Left colon (tissue), 2 donors: ENCODE results near the gene UMOD. TPM values are rescaled to one million over a fixed set of nuclear protein-coding genes. Genes with fewer than 3 reads are reported as not detected.

Experiments
- ATAC-seq: fragments of 200-7000 bp; cut with Tn5 transposase; one replicate; pipeline ENCODE4 v1.9.1; 2020; ENCODE audit warnings: mild to moderate bottlenecking, moderate library complexity
- DNase-seq, 2 donors: peaks; one replicate each; pipeline ENCODE4 v3.0.0-alpha.2; 2020
- intact Hi-C, 2 donors: fragments of 100-400 bp; cut with DNase I in 1 of 2; cut with micrococcal nuclease in 1 of 2; formaldehyde crosslinking; loops; one replicate each; pipeline versions ENCODE4 v1.11.2 to v1.14.0; 2022; cut with DNase I, micrococcal nuclease
- total RNA-seq, 2 donors: library from RNA; stranded (reverse); fragmentation: NEBNext Ultra II Directional; extraction: Animal tissue kit (Norgen Biotek cat#: 25700); gene quantifications; one replicate each; pipeline ENCODE4 v1.2.1, GENCODE V29; 2021
- donor health status: DM: no; HTN: no; CAD: no.
- donor health status: DM: yes; HTN: yes; CAD: no.

UMOD gene
- total RNA-seq, 2 donors from 2014 or later, result not detected

DNA sequence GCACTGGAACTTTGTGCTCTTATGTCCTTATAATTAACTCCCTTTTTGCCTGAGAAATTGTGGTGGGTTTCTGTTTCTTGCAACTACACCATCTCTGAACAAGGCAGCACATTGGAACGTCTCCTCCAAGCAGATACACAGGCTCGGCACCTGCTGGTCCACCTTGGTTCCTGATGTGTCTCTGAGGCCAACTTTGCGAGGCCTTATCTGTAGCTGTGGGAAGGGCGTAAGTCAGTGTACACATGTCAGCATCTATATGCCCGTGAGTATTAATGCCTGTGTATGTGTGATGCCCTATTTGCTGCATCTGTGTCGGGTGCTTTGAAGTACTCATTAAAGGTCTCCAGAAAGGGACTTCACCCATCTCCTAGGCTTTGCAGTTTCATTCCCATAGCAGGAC, 42.7 kb downstream of the UMOD start:
- intact Hi-C loops, result no loop called here
- DNase-seq (no peak), ATAC-seq (no peak)

DNA sequence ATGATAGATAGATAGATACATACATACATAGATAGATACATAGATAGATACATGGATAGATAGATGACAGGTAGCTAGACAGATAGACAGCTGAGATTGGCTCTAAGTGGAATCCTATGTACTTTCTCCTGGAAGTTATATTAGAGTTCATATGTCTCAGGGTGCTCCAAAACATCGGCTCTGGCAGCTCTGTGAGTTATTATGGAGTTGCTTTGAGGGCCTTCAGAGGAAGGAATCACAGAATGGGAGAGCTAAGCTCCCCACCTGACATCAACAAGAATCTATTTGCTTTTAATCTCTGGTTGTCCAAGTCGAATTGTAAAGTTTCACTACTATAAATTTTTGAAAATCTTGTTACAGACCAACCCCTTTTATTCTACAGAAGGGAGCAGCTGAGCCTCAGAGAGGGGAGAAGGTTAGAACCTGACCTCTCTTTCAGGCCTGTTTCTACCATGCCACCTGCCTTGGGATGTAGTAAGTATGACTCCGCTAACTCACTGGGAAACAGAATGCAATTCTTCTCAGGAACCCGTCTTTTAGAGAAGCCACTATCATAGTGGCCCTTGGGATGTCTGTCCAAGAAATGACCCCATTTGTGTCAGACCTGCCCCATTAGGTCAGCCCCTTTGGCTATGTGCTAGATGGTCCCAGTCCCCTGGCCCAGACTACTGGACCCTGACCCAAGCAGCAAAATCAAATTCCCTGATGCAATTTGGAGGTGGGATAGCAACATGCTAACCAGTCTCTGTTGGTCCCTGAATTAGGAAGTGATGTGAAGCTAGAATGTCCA, 43.5 kb downstream of the UMOD start:
- intact Hi-C loops, result no loop called here
- DNase-seq, result no peak
- no peak for ATAC-seq

DNA sequence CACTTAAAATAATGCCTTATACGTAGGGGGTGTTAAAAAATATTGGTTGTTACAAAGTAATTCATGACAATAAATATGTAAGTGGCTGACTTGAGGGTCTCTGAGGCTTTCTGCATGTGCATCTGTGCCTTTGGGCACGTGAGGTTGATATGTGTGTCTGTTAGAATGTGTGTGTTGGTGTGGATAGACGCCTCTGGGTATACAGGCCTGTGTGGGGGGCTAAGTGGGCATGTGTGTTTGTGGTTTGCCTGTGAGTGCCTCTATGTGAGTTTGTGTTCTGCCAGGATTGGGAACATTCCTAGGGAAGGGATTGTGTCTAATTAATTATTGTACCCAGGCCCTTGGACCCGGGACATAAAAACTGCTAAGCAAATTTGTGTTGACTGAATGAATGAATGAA, 44.2 kb downstream of the UMOD start:
- no peak for DNase-seq
- ATAC-seq, result no peak
- intact Hi-C loops, result no loop called here

DNA sequence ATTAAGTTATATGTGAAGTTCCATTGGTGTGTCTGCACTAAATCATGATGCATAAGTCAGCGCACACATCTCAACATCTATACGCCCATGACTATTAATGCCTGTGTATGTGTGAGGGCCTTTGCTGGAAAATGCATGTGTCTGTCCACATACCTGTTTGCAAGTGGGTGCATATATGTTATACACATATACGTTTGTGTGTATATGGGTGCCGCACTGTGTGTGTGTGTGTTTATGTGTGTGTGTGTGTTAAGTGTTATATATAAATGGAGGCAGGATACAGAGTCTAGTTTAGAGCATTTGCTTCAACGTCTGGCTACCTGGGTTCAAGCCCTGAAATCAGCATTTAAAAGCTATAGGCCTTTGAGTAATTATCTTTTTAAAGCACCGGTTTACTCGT, 44.7 kb downstream of the UMOD start:
- DNase-seq (no peak), ATAC-seq (no peak)
- intact Hi-C loops, result no loop called here

DNA sequence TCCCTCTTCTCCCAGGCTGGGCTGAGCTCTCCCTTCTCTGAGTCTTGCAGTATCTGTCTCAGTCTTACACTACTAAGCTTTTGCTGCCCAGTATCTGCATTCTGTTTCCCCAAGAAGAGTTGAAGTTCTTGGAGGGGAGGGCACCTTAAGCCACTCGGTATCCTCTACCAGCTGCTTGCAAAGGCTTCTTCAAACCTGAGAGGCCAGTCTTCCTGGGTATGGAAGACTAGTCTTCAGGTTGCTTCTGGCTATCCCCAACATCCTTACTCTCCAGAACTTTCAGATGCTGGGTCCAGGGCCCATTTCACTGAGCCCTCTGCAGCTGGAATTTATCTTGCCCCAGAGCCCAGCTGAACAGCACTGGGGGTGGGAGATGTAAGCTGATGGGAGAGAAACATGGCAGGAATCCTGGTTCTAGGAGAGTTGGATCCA, 45.3 kb downstream of the UMOD start:
- DNase-seq (no peak), ATAC-seq (no peak)
- intact Hi-C loops, result no loop called here

DNA sequence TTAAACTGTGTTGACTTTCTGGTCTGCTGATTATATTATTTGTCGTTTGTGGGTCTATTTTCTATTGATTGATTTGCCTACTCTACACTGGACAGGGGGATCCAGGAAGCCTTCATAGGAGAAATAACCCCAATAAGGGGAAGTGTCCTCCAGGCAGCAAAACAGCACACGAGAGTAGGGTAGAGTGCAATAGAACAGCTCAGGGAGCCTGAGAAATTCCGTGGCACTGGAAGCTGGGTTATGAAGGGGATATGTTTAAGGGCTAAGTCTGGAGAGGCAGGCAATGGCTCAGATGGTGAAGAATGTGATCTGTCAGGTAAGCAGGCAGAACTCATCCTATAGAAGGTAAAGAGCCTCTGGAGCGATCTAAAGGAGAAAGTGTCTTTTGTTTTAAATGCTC, 46.1 kb downstream of the UMOD start:
- DNase-seq (no peak), ATAC-seq (no peak)
- intact Hi-C loops, result no loop called here

DNA sequence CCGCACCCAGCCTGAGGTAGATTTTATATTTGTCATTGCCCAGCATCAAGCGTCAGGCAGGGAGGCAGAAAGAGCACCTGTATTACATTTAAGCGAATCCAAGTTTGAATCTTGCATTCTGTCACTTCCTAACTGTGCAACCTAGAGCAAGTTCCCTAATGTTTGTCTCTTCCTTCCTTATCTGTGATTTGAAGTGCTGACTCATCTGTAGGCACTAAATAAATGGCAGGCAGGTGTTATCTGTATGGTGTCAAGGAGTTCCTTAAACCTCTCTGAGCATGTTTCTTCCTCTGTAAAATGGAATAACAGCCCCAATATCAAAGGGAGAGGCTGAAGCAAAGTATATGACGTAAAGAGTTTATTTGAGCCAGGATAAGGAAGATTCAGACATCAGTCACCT, 49.5 kb downstream of the UMOD start:
- intact Hi-C loops, result loop anchor here in 1 of 2 donors (5.0 kb wide), 1 partner anchor 396 kb away; no protein-coding TSS in a partner anchor
- DNase-seq (no peak), ATAC-seq (peak; percentile 52)

DNA sequence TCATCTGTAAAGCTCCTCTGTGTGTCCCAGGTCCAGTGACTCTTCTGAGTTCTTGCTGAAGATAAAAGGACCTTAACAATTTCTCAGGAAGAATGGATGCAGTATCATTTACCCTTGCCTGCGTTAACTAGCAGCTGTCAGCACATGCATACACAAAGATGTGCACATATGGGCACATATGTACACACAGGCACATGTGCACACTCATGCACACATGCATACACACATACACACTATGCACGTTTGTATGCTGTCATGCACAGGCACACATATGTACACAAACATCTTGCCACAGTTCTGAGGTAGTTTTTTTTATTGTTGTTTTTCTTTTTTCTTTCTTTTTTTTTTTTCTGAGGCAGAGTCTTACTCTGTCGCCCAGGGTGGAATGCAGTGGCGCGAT, 50.1 kb downstream of the UMOD start:
- intact Hi-C loops, result loop anchor here in 1 of 2 donors (5.0 kb wide), 1 partner anchor 395 kb away; no protein-coding TSS in a partner anchor

DNA sequence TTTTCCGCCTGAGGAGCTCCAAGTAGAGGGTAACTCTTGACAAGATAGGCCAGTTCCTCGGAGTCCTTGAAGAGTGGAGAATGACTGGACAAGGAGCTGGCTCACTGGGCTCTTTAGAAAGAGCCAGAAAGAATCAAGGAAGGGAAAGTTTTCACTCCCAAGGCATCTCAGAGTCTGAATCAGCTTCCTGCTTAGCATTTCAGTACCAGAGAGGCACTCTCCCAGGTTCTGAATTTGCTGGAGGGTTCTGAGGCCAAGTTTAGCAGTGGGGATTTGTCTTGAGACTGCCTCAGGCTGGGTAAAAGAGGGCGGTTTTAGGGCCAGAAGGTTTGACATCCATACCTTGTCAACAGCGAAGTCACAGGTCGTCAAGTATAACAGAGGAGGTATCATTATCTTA, 50.7 kb downstream of the UMOD start:
- ATAC-seq (no peak), DNase-seq (no peak)
- intact Hi-C loops, result loop anchor here in 1 of 2 donors (5.0 kb wide), 1 partner anchor 395 kb away; no protein-coding TSS in a partner anchor

More for the DNA sequence above, 50.1 kb downstream of the UMOD start:
- DNase-seq (no peak), ATAC-seq (no peak)

DNA sequence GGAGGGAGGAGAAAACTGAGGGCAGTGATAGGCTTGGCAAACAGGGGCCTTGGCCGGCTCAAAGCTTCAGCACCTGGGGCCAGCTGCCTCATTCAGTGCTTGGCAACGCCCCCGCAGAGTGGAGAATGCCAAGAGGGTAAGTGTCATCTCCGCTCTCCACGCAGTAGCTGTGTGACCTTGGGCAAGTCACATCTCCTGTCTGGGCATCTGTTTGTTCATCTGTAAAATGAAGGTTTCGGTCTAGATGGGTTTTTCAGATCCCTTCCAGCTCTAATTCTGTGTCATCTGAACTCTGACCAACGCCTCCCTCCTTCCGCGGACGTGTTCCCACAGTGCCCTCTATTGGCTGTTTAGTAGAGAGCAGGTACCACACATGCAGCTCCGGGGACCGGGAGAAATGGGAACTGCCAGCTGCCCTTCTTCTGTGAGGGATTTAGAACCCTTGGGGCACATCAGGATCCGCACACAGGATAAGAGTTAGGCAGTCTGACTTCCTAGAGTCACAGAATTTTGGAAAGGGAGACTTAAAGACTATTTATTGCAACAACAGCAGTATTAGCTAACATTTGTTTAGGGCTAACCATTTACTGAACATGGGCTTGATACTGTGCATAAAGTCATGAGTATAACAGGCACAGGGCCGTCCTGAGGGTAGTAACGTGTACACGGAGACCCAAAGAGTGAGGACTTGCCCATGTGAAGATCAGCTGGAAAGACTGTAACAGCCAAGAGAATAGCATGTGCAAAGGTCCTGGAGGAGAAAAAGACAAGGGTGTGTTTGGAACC, 52.0 kb downstream of the UMOD start:
- intact Hi-C loops, result loop anchor here in 1 of 2 donors (5.0 kb wide), 1 partner anchor 393 kb away; no protein-coding TSS in a partner anchor
- DNase-seq, result peak; percentile 27 to 39

DNA sequence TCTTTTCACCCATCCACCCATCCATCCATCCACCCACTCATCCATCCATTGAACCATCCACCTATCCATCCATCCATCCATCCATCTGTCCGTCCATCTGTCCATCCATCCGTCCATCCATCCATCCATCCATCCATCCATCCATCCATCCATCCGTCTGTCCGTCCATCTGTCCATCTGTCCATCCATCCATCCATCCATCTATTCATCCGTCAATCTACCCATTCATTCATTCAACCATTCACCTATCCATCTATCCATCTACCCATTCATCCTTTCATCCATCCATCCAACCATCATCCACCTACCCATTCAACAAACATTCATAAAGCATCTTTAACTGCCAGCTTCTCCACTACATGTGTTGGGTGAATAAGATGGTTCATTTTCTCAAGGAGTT, 54.1 kb downstream of the UMOD start:
- intact Hi-C loops, result no loop called here
- ATAC-seq (no peak), DNase-seq (no peak)

More for the DNA sequence above, 52.0 kb downstream of the UMOD start:
- ATAC-seq, result peak; percentile 89

DNA sequence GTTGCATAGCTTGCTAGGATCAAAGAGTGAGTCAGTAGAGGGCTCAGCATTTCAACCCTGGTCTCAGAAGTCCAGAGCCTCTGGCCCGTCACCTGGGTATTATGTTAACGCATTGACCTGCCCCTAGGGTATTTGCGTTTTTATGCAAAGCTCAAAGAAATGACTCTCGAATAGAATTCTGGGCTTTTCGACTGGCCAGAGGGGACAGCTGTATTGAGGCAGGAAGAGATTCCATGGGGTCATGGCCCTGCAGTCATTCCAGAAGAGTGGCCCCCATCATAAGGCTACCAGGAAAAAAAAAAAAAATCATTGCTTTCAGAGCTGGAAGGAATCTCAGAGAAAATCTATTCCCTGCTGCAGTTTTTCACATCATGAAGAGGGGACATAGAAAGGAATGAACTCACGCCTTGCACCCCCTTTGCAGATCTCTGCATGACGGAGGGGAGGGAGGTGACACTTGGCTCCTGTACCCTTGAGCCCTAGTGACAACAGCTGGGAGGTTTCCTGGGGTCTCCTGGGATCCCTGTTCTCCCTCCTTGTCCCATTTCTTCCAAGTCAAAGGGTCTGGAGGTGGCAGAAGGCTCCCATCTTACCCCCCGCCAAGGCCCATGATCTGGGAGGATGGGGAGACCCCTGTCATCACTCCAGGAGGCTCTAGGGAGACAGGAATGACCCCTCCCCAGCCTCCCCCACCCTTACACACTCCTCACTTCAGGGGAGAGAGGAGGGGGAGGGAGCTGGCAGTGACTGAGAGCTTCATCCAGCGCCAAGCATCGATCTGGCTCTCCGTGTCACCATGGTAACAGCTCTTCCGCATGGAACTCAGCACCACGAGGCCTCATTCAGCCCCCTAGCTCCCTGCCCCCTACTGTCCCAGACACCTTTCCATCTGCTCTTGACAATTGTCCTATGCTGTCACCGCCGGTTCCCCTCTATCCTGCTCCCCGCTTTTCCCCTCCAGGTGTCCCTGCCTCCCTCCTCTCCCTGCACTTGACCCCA, 61.0 kb downstream of the UMOD start:
- ATAC-seq (no peak), DNase-seq (no peak)
- intact Hi-C loops, result no loop called here

DNA sequence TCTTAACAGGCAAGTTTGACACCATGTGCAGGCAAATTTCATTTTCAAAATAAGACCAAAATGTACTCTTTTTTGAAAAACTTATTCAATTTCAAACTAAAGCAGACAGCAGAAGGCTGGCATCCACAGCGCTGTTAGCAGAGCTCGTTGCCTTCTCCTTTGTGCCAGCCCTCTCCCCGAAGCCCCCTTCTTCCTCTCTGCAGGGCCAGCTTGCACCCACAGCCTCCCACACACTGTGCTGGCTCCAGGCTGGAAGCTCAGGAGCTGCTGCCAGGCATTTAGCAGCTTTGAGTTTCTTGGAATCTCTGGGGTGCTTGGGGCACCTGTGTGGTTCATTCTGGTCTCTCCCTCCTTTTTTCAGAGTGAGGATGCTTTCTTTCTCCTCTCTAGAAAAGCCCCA, 62.9 kb downstream of the UMOD start:
- ATAC-seq, result no peak
- intact Hi-C loops, result no loop called here
- no peak for DNase-seq

DNA sequence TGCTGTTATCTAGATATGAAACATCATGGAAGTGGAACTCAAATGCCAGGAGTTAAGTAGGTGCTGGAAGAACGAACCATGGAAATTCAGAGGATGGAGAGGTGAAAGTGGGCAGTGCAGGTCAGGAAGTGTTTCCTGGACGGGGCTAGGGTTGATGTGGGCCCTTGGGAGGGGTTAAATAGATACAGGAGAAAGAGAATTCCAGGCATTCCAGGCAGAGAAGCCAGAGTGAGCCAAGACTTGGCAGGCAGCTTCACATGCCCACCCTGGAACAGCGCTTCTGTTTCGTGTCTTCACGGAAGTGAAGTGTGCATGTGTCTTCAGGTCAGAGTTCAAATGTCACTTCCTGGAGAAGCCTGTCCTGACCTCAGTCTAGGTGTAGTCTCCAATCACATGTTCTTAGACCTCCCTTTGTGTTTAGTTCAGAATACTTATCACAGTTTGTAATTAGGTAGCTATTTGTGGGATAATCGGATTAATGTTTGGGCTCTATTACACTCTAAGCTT, 66.5 kb downstream of the UMOD start:
- no peak for DNase-seq
- intact Hi-C loops, result no loop called here
- no peak for ATAC-seq

Other genes starting within 250 kb of the UMOD start
- 1 to 10 TPM; 6.5 to 7.4 TPM for gene GP2, start 25.2 kb downstream of the UMOD start, total RNA-seq
- not detected for gene PDILT, start 52.0 kb upstream of the UMOD start, total RNA-seq
- 1 to 10 TPM in 1 of 2 donors, under 1 TPM in 1; 0.40 to 1.5 TPM for gene ACSM5, start 56.8 kb upstream of the UMOD start, total RNA-seq
- gene ACSM2A, start 98.8 kb upstream of the UMOD start, total RNA-seq, result not detected
- not detected for gene ACSM2B, start 223.7 kb upstream of the UMOD start, total RNA-seq